Liver (tissue), 9 donors: ENCODE measurements around the gene LAMC3. TPM values are rescaled to one million over a fixed set of nuclear protein-coding genes. Genes with fewer than 3 reads are reported as not detected.

Source experiments
- DNase-seq: peaks from one replicate; pipeline ENCODE4 v3.0.0-alpha.2; 2017; ENCODE audit warnings: low spot score
- H3K27ac ChIP-seq, 2 donors: one replicate each; pipeline ENCODE4 v1.7.0; 2013; ENCODE audit warnings: inconsistent platforms in 2 of 2, low read length in 2 of 2, control low read depth in 1 of 2, low read depth in 1 of 2, mild to moderate bottlenecking in 1 of 2
- H3K27me3 ChIP-seq, 4 donors: one replicate each; pipeline versions ENCODE4 v1.6.1 to v1.7.0; 2013; ENCODE audit warnings: low read length in 3 of 4, inconsistent platforms in 1 of 4, mild to moderate bottlenecking in 1 of 4, moderate library complexity in 1 of 4; ENCODE audit not compliant: control insufficient read depth in 4 of 4, insufficient read depth in 4 of 4
- H3K36me3 ChIP-seq, 4 donors: one replicate each; pipeline versions ENCODE4 v1.6.1 to v1.7.0; 2013; ENCODE audit warnings: low read length in 3 of 4, mild to moderate bottlenecking in 3 of 4, low read depth in 1 of 4, moderate library complexity in 1 of 4; ENCODE audit not compliant: control insufficient read depth in 4 of 4, insufficient read depth in 3 of 4
- H3K4me1 ChIP-seq, 4 donors: one replicate each; pipeline versions ENCODE4 v1.6.1 to v1.7.0; 2013; ENCODE audit warnings: low read length in 3 of 4, mild to moderate bottlenecking in 3 of 4, moderate library complexity in 1 of 4; ENCODE audit not compliant: control insufficient read depth in 4 of 4, insufficient read depth in 4 of 4
- H3K4me3 ChIP-seq, 3 donors: one replicate each; pipeline versions ENCODE4 v1.6.1 to v1.7.0; 2013; ENCODE audit warnings: low read length in 3 of 3, control low read depth in 1 of 3, low read depth in 1 of 3, mild to moderate bottlenecking in 1 of 3
- H3K9ac ChIP-seq, 2 donors: one replicate each; pipeline ENCODE4 v1.7.0; 2013; ENCODE audit warnings: low read length in 2 of 2, mild to moderate bottlenecking in 2 of 2, moderate library complexity in 2 of 2, control low read depth in 1 of 2, low read depth in 1 of 2
- H3K9me3 ChIP-seq, 4 donors: one replicate each; pipeline versions ENCODE4 v1.6.1 to v1.7.0; 2013; ENCODE audit warnings: low read length in 3 of 4; ENCODE audit not compliant: control insufficient read depth in 4 of 4
- CTCF ChIP-seq: fragments of 150-350 bp; IDR thresholded peaks from 2 replicates; pipeline ENCODE4 v1.5.1; 2017; ENCODE audit warnings: improper control_type of control experiment, low read depth, low read length; ENCODE audit not compliant: missing input control
- EGR1 ChIP-seq, 2 donors: IDR thresholded peaks; 2 replicates each; pipeline ENCODE4 v1.6.1; 2016 to 2018; ENCODE audit warnings: antibody characterized with exemption in 2 of 2, low read depth in 2 of 2
- FOXA1 ChIP-seq: IDR thresholded peaks from 2 replicates; pipeline ENCODE4 v1.6.1; 2016; ENCODE audit warnings: antibody characterized with exemption
- FOXA2 ChIP-seq: IDR thresholded peaks from 2 replicates; pipeline ENCODE4 v1.6.1; 2016; ENCODE audit warnings: antibody characterized with exemption
- GABPA ChIP-seq, 2 donors: IDR thresholded peaks in 1 of 2; conservative IDR thresholded peaks in 1 of 2; 2 replicates each; pipeline ENCODE4 v1.6.1; 2016; ENCODE audit warnings: antibody characterized with exemption in 2 of 2, mild to moderate bottlenecking in 1 of 2, moderate library complexity in 1 of 2
- HNF4A ChIP-seq, 2 donors: conservative IDR thresholded peaks; 2 replicates each; pipeline ENCODE4 v1.6.1; 2016; ENCODE audit warnings: antibody characterized with exemption in 2 of 2, mild to moderate bottlenecking in 2 of 2
- HNF4G ChIP-seq: IDR thresholded peaks from 2 replicates; pipeline ENCODE4 v1.6.1; 2016; ENCODE audit warnings: antibody characterized with exemption
- JUND ChIP-seq, 2 donors: IDR thresholded peaks; 2 replicates each; pipeline ENCODE4 v1.6.1; 2016; ENCODE audit warnings: antibody characterized with exemption in 2 of 2
- NR2F2 ChIP-seq: IDR thresholded peaks from 2 replicates; pipeline ENCODE4 v1.6.1; 2016; ENCODE audit warnings: antibody characterized with exemption
- RAD21 ChIP-seq, 2 donors: IDR thresholded peaks; 2 replicates each; pipeline ENCODE4 v1.6.1; 2016; ENCODE audit warnings: antibody characterized with exemption in 2 of 2, mild to moderate bottlenecking in 2 of 2
- RXRA ChIP-seq, 2 donors: IDR thresholded peaks; 2 replicates each; pipeline ENCODE4 v1.6.1; 2017 to 2018; ENCODE audit warnings: antibody characterized with exemption in 2 of 2, mild to moderate bottlenecking in 1 of 2
- SP1 ChIP-seq: IDR thresholded peaks from 2 replicates; pipeline ENCODE4 v1.6.1; 2018; ENCODE audit warnings: antibody characterized with exemption, mild to moderate bottlenecking
- TAF1 ChIP-seq: conservative IDR thresholded peaks from 2 replicates; pipeline ENCODE4 v1.6.1; 2016; ENCODE audit warnings: antibody characterized with exemption, mild to moderate bottlenecking
- YY1 ChIP-seq: IDR thresholded peaks from 2 replicates; pipeline ENCODE4 v1.6.1; 2016; ENCODE audit warnings: antibody characterized with exemption, mild to moderate bottlenecking
- WGBS: extraction: QIAGEN DNeasy Blood & Tissue Kit; methylation state at CpG from one replicate; pipeline ENCODE4 v1.1.7; 2013; 5-methylcytosine and 5-hydroxymethylcytosine counted together
- polyA plus RNA-seq, 2 donors: library from polyadenylated mRNA; stranded (reverse) in 1 of 2; unstranded in 1 of 2; fragments of 200-250 nt in 1 of 2; fragments of >200 nt in 1 of 2; fragmentation: Nextera tagmentation in 1 of 2; extraction: Ambion mirVana in 1 of 2; gene quantifications; one replicate each; pipeline versions ENCODE4 v1.2.1 to v1.2.3, GENCODE V29; 2013 to 2015
- total RNA-seq, 2 donors: library from RNA; depleted of rRNA; stranded (reverse); fragments of >200 nt; gene quantifications; one replicate each; pipeline ENCODE4 v1.2.3, GENCODE V29; 2014
- TF ChIP-seq, protein P1 (sequence below): IDR thresholded peaks from 2 replicates; pipeline ENCODE4 v1.6.1; 2016; ENCODE audit warnings: antibody characterized with exemption
- TF ChIP-seq, protein P2 (sequence below): IDR thresholded peaks from 2 replicates; pipeline ENCODE4 v1.6.1; 2016; ENCODE audit warnings: antibody characterized with exemption
- donor health status: healthy.
- donor health status: healthy.
- donor health status: healthy.
- donor health status: healthy.
- donor health status: healthy.

LAMC3 gene
- total and polyA plus RNA-seq, 4 donors, result 1.4 to 5.9 (median 2.9) TPM

GRCh38 chr9:131012396-131012917, 3.5 kb downstream of the LAMC3 start:
- Histone ChIP-seq H3K27me3 (peaks cover 0 to 12% (median 6%) of the 10 kb centered on the region in 4 donors), H3K9me3 (no peaks in the 10 kb centered on the region), H3K4me1 (peaks cover 0 to 9% (median 5%) of the 10 kb centered on the region in 4 donors), H3K36me3 (no peaks in the 10 kb centered on the region), H3K4me3 (no peak overlapping the region), H3K27ac (no peak overlapping the region), H3K9ac (no peak overlapping the region)
- WGBS, result 57% methylated on average over 22 of the region's 22 CpGs
- no peak for DNase-seq
- TF ChIP-seq FOXA2 (no peak), NR2F2 (peak; percentile 60)

- no peaks in the 10 kb centered on the region for H3K9me3 ChIP-seq
- WGBS, result 86% methylated on average over 22 of the region's 22 CpGs
- peaks cover 0 to 12% (median 5%) of the 10 kb centered on the region in 4 donors for H3K27me3 ChIP-seq
- no peak overlapping the region for H3K9ac ChIP-seq
- DNase-seq, result no peak
- no peak for TF ChIP-seq RXRA (IDR thresholded peaks at IDR 0.05)
- no peak for TF ChIP-seq CTCF
- no peak for TF ChIP-seq YY1
- no peak for TF ChIP-seq HNF4G
- no peak for TF ChIP-seq HNF4A (conservative IDR thresholded peaks at IDR 0.05)
- no peak for TF ChIP-seq FOXA2
- no peak for TF ChIP-seq GABPA (IDR thresholded peaks at IDR 0.05 in 1 of 2, conservative IDR thresholded peaks at IDR 0.05 in 1 of 2)
- TF ChIP-seq EGR1 (IDR thresholded peaks at IDR 0.05; ENCODE audit: low read depth in 2 of 2), result no peak
- no peak for TF ChIP-seq RAD21 (IDR thresholded peaks at IDR 0.05)
- TF ChIP-seq, protein P1, sequence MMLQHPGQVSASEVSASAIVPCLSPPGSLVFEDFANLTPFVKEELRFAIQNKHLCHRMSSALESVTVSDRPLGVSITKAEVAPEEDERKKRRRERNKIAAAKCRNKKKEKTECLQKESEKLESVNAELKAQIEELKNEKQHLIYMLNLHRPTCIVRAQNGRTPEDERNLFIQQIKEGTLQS, result no peak
- TF ChIP-seq TAF1, result no peak
- no peak for TF ChIP-seq SP1
- no peak for TF ChIP-seq JUND (IDR thresholded peaks at IDR 0.05)
- TF ChIP-seq, protein P2, sequence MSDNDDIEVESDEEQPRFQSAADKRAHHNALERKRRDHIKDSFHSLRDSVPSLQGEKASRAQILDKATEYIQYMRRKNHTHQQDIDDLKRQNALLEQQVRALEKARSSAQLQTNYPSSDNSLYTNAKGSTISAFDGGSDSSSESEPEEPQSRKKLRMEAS, result no peak
- no peak for TF ChIP-seq NR2F2
- no peak for TF ChIP-seq FOXA1
- no peaks in the 10 kb centered on the region for H3K36me3 ChIP-seq
- no peak overlapping the region for H3K27ac ChIP-seq
- no peak overlapping the region for H3K4me3 ChIP-seq
- peaks cover 0 to 9% (median 5%) of the 10 kb centered on the region in 4 donors for H3K4me1 ChIP-seq
Observed at GRCh38 chr9:131013015-131013755, 4.2 kb downstream of the LAMC3 start.
